Endothelial cell of umbilical vein (primary cell): ENCODE results near the gene ACAD10. TPM values are rescaled to one million over a fixed set of nuclear protein-coding genes. Genes with fewer than 3 reads are reported as not detected.

ENCODE experiments used
- BruUV-seq: library from RNA; stranded (reverse); fragments of 400-500 nt; replicated peaks from 2 replicates; lab custom pipeline; 2021; lab: Mats Ljungman, UMichigan
- CTCF ChIA-PET: fragments of 300-600, 350-600 bp; sonication (Branson Sonifier 250); formaldehyde crosslinking; loops from one replicate; lab custom pipeline; 2021; ENCODE audit warnings: antibody characterized with exemption, inconsistent platforms; lab: Charles Lee
- POLR2A ChIA-PET: fragments of 300-600, 350-600 bp; sonication (Branson Sonifier 250); formaldehyde crosslinking; loops from one replicate; lab custom pipeline; 2021; ENCODE audit warnings: antibody characterized with exemption, inconsistent platforms; lab: Charles Lee
- DNase-seq: peaks from one replicate; pipeline ENCODE4 v3.0.0-alpha.2; 2011; ENCODE audit warnings: low read depth, low spot score
- FAIRE-seq: peaks from 2 replicates; lab custom pipeline; 2011; peaks lifted over from hg19 to GRCh38; lab: Jason Lieb, UNC
- H2AFZ ChIP-seq: 2 replicates; pipeline ENCODE4 v1.6.0; 2012; ENCODE audit warnings: low read depth, low read length, control low read depth, inconsistent platforms
- H3K27ac ChIP-seq: 2 replicates; pipeline ENCODE4 v1.5.1; 2011; ENCODE audit warnings: low read depth, mild to moderate bottlenecking, control low read depth, low read length, moderate library complexity; ENCODE audit not compliant: insufficient read depth
- H3K27me3 ChIP-seq, 2 experiments: 2 replicates each; pipeline versions ENCODE4 v1.6.0 to v1.6.1; 2011; ENCODE audit warnings: low read length in 2 of 2, mixed read lengths in 1 of 2; ENCODE audit not compliant: control insufficient read depth in 2 of 2, insufficient read depth in 2 of 2
- H3K36me3 ChIP-seq, 2 experiments: 2 replicates in 1 of 2; 3 replicates in 1 of 2; pipeline ENCODE4 v1.5.1; 2011; ENCODE audit warnings: low read length in 2 of 2, mild to moderate bottlenecking in 1 of 2, moderate library complexity in 1 of 2; ENCODE audit not compliant: control insufficient read depth in 2 of 2, insufficient read depth in 2 of 2; ENCODE audit errors: extremely low read depth in 1 of 2
- H3K4me1 ChIP-seq: 3 replicates; pipeline ENCODE4 v1.5.1; 2011; ENCODE audit warnings: mild to moderate bottlenecking, low read length; ENCODE audit not compliant: control insufficient read depth, insufficient read depth; ENCODE audit errors: extremely low read depth
- H3K4me2 ChIP-seq: 2 replicates; pipeline ENCODE4 v1.6.1; 2011; ENCODE audit warnings: low read length, control low read depth, mixed read lengths; ENCODE audit not compliant: insufficient read depth
- H3K4me3 ChIP-seq, 3 experiments: fragments of 200-600 bp in 1 of 3; sonication (generic), shearing (Covaris generic) in 1 of 3; replicated peaks in 1 of 3; 2 replicates each; pipeline ENCODE4 v1.5.1; 2011 to 2016; ENCODE audit warnings: control low read depth in 3 of 3, low read length in 3 of 3, mild to moderate bottlenecking in 2 of 3, inconsistent platforms in 1 of 3, low read depth in 1 of 3, moderate library complexity in 1 of 3; ENCODE audit not compliant: insufficient read depth in 1 of 3
- H3K79me2 ChIP-seq: 2 replicates; pipeline ENCODE4 v1.6.0; 2012; ENCODE audit warnings: low read length, inconsistent platforms; ENCODE audit not compliant: control insufficient read depth, insufficient read depth
- H3K9ac ChIP-seq: replicated peaks from 2 replicates; pipeline ENCODE3; 2011; ENCODE audit warnings: low read length, control low read depth; ENCODE audit not compliant: insufficient read depth; ENCODE audit errors: extremely low read depth
- H3K9me1 ChIP-seq: replicated peaks from 3 replicates; pipeline ENCODE4 v1.6.0; 2011; ENCODE audit warnings: mild to moderate bottlenecking, low read length; ENCODE audit not compliant: control insufficient read depth, insufficient read depth; ENCODE audit errors: extremely low read depth
- H3K9me3 ChIP-seq: replicated peaks from 2 replicates; pipeline ENCODE4 v1.5.1; 2012; ENCODE audit warnings: low read length, inconsistent platforms; ENCODE audit not compliant: control insufficient read depth, insufficient read depth
- H4K20me1 ChIP-seq: replicated peaks from 2 replicates; pipeline ENCODE3; 2011; ENCODE audit warnings: mild to moderate bottlenecking, low read length; ENCODE audit not compliant: control insufficient read depth, insufficient read depth; ENCODE audit errors: extremely low read depth
- CTCF ChIP-seq, 2 donors: IDR thresholded peaks; 1 replicate in 1 of 2; 2 replicates in 1 of 2; pipeline ENCODE4 v1.5.1; 2011; ENCODE audit warnings: low read length in 2 of 2, mild to moderate bottlenecking in 2 of 2, moderate library complexity in 2 of 2, control low read depth in 1 of 2, inconsistent platforms in 1 of 2, low read depth in 1 of 2; ENCODE audit not compliant: insufficient read depth in 1 of 2; ENCODE audit errors: extremely low read depth in 1 of 2
- EZH2 ChIP-seq: IDR thresholded peaks from 2 replicates; pipeline ENCODE4 v1.6.1; 2012; ENCODE audit warnings: borderline replicate concordance, low read depth, mild to moderate bottlenecking, moderate library complexity, low read length, inconsistent platforms; ENCODE audit not compliant: severe bottlenecking
- FOS ChIP-seq: IDR thresholded peaks from 2 replicates; pipeline ENCODE4 v1.6.1; 2011; ENCODE audit warnings: mild to moderate bottlenecking, low read length, moderate library complexity, borderline replicate concordance; ENCODE audit not compliant: insufficient read depth
- GATA2 ChIP-seq: IDR thresholded peaks from 2 replicates; pipeline ENCODE4 v1.7.0; 2011; ENCODE audit warnings: low read depth, mild to moderate bottlenecking, moderate library complexity, mixed read lengths, low read length; ENCODE audit not compliant: insufficient read length, insufficient read depth
- JUN ChIP-seq: IDR thresholded peaks from 2 replicates; pipeline ENCODE4 v1.6.1; 2011; ENCODE audit warnings: borderline replicate concordance, low read depth; ENCODE audit not compliant: insufficient read length, insufficient read depth
- MAX ChIP-seq: IDR thresholded peaks from 2 replicates; pipeline ENCODE4 v1.6.1; 2011; ENCODE audit not compliant: insufficient read depth, insufficient read length
- POLR2A ChIP-seq: IDR thresholded peaks from 2 replicates; pipeline ENCODE4 v1.6.1; 2012; ENCODE audit warnings: low read depth, mild to moderate bottlenecking, control low read depth, low read length
- POLR2AphosphoS5 ChIP-seq: IDR thresholded peaks from 2 replicates; pipeline ENCODE4 v1.6.1; 2012; ENCODE audit warnings: low read depth, mild to moderate bottlenecking, control low read depth, low read length, moderate library complexity; ENCODE audit not compliant: insufficient read depth
- dilution Hi-C: fragments of 300-500 bp; cut with MboI; formaldehyde crosslinking; loops from one replicate; pipeline ENCODE4 v1.15.0; 2019; ENCODE audit warnings: low sequenced_read_pairs; ENCODE audit not compliant: extremely low pct_ligation_motif_present
- intact Hi-C: fragments of 100-400 bp; cut with micrococcal nuclease; formaldehyde crosslinking; loops from one replicate; pipeline ENCODE4 v1.10.0; 2022
- polyA plus RNA-seq, 4 experiments: library from polyadenylated mRNA; depleted of rRNA in 3 of 4; stranded (reverse) in 3 of 4; unstranded in 1 of 4; fragments of >200 nt; gene quantifications; 2 replicates each; pipeline versions ENCODE4 v1.2.1 to v1.2.3, GENCODE V29; 2011 to 2012; ENCODE audit warnings: missing spikeins in 1 of 4
- total RNA-seq: library from RNA; stranded (reverse); gene quantifications from 2 replicates; pipeline ENCODE4 v1.2.3, GENCODE V29; 2021

Gene ACAD10
- total and polyA plus RNA-seq, 2 donors (not counting 3 experiments of a cell fraction or from before 2014, with no cell fraction given) = 15.2 to 16.3 TPM

GRCh38 chr12:111792856-111793235 lies 107.0 kb downstream of the ACAD10 start:
- no peak for FAIRE-seq
- no peak overlapping the region for H3K4me2 ChIP-seq
- peaks cover 3 to 34% of the 10 kb centered on the region in 2 experiments for H3K36me3 ChIP-seq
- ChIA-PET CTCF (interaction anchor here (1.7 to 2.0 kb wide), 2 partner anchors 20 to 40 kb away, joined by 4 to 6 read pairs; no protein-coding TSS in a partner anchor), POLR2A (no interaction called here)
- TF ChIP-seq CTCF (IDR thresholded peaks at IDR 0.05; ENCODE audit: extremely low read depth in 1 of 2, insufficient read depth in 1 of 2, low read depth in 1 of 2, low read length in 2 of 2) = no peak
- TF ChIP-seq POLR2A = no peak
- no peak for TF ChIP-seq POLR2AphosphoS5
- no peak for TF ChIP-seq MAX
- no peak for TF ChIP-seq JUN
- no peak for TF ChIP-seq FOS
- TF ChIP-seq EZH2 = no peak
- TF ChIP-seq GATA2 = no peak
- no peaks in the 10 kb centered on the region for H3K79me2 ChIP-seq
- dilution Hi-C loops = no loop called here
- no TSS peak for BruUV-seq
- no peak overlapping the region for H3K4me3 ChIP-seq
- no peaks in the 10 kb centered on the region for H3K27me3 ChIP-seq
- no peak overlapping the region for H2AFZ ChIP-seq
- H3K9me1 ChIP-seq = no peaks in the 10 kb centered on the region
- H3K9me3 ChIP-seq = no peaks in the 10 kb centered on the region
- no peak overlapping the region for H3K9ac ChIP-seq
- DNase-seq = no peak
- H3K27ac ChIP-seq = no peak overlapping the region
- no peaks in the 10 kb centered on the region for H3K4me1 ChIP-seq
- H4K20me1 ChIP-seq = no peaks in the 10 kb centered on the region
- intact Hi-C loops = no loop called here
